GM12865 (cell line): ENCODE results near the gene CHD6.

Source experiments
- DNase-seq: peaks from one replicate; pipeline ENCODE4 v3.0.0; 2010; ENCODE audit warnings: low read depth
- H3K4me3 ChIP-seq: 2 replicates; pipeline ENCODE4 v1.5.1; 2011; ENCODE audit warnings: mild to moderate bottlenecking, low read depth, low read length, control low read depth
- CTCF ChIP-seq: IDR thresholded peaks from 2 replicates; pipeline ENCODE4 v1.5.1; 2011; ENCODE audit warnings: low read length, control low read depth, low read depth, inconsistent platforms; ENCODE audit not compliant: insufficient read depth; ENCODE audit errors: missing control alignments

CHD6 gene

GRCh38 chr20:41617902-41618806, at the start of gene CHD6:
CHD6 (minus strand) TSS chr20:41618377; CDS start chr20:41551337, 67,040 bp downstream.
- no peak for TF ChIP-seq CTCF
- DNase-seq: peak; percentile 100
- H3K4me3 ChIP-seq: peak within 1 kb of the TSS; percentile 74

- peak overlapping the region; percentile 27 for H3K4me3 ChIP-seq
- no peak for TF ChIP-seq CTCF
- DNase-seq: peak; percentile 66
These were observed 46.4 kb upstream of the CHD6 start for GRCh38 chr20:41664584-41664983.

GRCh38 chr20:41657655-41658054, 39.5 kb upstream of the CHD6 start:
- H3K4me3 ChIP-seq: no peak overlapping the region
- no peak for DNase-seq
- no peak for TF ChIP-seq CTCF

GRCh38 chr20:41655962-41656618, 37.9 kb upstream of the CHD6 start:
- DNase-seq: no peak
- no peak for TF ChIP-seq CTCF
- no peak overlapping the region for H3K4me3 ChIP-seq

- no peak for TF ChIP-seq CTCF
- DNase-seq: no peak
These were observed 36.7 kb upstream of the CHD6 start for GRCh38 chr20:41654884-41655283.

GRCh38 chr20:41654292-41654691, 36.1 kb upstream of the CHD6 start:
- no peak overlapping the region for H3K4me3 ChIP-seq
- TF ChIP-seq CTCF: no peak
- no peak for DNase-seq

More at GRCh38 chr20:41654884-41655283, 36.7 kb upstream of the CHD6 start:
- no peak overlapping the region for H3K4me3 ChIP-seq
